Ovary (tissue), 9 donors: Measurements from ENCODE around the gene UBR4. TPM values are rescaled to one million over a fixed set of nuclear protein-coding genes. Genes with fewer than 3 reads are reported as not detected.

Experiments
- DNase-seq, 5 donors: peaks; one replicate each; pipeline ENCODE4 v3.0.0-alpha.2; 2019 to 2020
- H3K27ac ChIP-seq, 2 donors: fragments of 200-600 bp; one replicate each; pipeline versions ENCODE4 v1.5.1 to v1.8.0; 2019 to 2022
- H3K27me3 ChIP-seq: fragments of 200-600 bp; one replicate; pipeline ENCODE4 v1.8.0; 2022
- H3K36me3 ChIP-seq: fragments of 200-600 bp; sonication (generic); one replicate; pipeline ENCODE4 v1.5.1; 2019
- H3K4me1 ChIP-seq: one replicate; pipeline ENCODE4 v1.8.1; 2013; ENCODE audit warnings: mild to moderate bottlenecking, moderate library complexity; ENCODE audit not compliant: insufficient read depth
- H3K4me3 ChIP-seq: fragments of 200-600 bp; sonication (generic); one replicate; pipeline ENCODE4 v1.5.1; 2017
- H3K9me3 ChIP-seq, 2 donors: fragments of 200-600 bp in 1 of 2; sonication (generic) in 1 of 2; one replicate each; pipeline versions ENCODE4 v1.5.1 to v1.8.1; 2013 to 2019; ENCODE audit warnings: mild to moderate bottlenecking in 1 of 2, moderate library complexity in 1 of 2
- CTCF ChIP-seq, 3 donors: fragments of 450-650 bp in 2 of 3; fragments of 200-600 bp in 1 of 3; IDR thresholded peaks; one replicate each; pipeline versions ENCODE4 v1.5.1 to v1.8.0; 2016 to 2022; ENCODE audit warnings: antibody characterized with exemption in 3 of 3, mild to moderate bottlenecking in 1 of 3
- EP300 ChIP-seq: sonication (generic); formaldehyde crosslinking; IDR thresholded peaks from one replicate; pipeline ENCODE4 v1.6.1; 2017; ENCODE audit warnings: antibody characterized with exemption
- POLR2A ChIP-seq: fragments of 450-650 bp; IDR thresholded peaks from one replicate; pipeline ENCODE4 v1.6.1; 2017; ENCODE audit warnings: antibody characterized with exemption, mild to moderate bottlenecking, moderate library complexity
- WGBS, 3 donors: extraction: QIAGEN DNeasy Blood & Tissue Kit in 1 of 3; methylation state at CpG; one replicate each; pipeline versions ENCODE4 v1.1.5 to v1.1.7; 2013 to 2017; 5-methylcytosine and 5-hydroxymethylcytosine counted together
- intact Hi-C, 4 donors: fragments of 100-400 bp; cut with DNase I; formaldehyde crosslinking; loops; one replicate each; pipeline versions ENCODE4 v1.11.0 to v1.15.1; 2022 to 2023
- polyA plus RNA-seq, 2 donors: library from polyadenylated mRNA; stranded (reverse); fragments of 200-250 nt in 1 of 2; fragments of 350-450 nt in 1 of 2; fragmentation: Illumina TruSeq in 1 of 2; extraction: RNeasy Lipid Tissue Mini Kit (QIAGEN cat#74804) in 1 of 2; gene quantifications; one replicate each; pipeline ENCODE4 v1.2.3, GENCODE V29; 2013 to 2014
- total RNA-seq, 7 donors: library from RNA; depleted of rRNA in 2 of 7; stranded (reverse); fragments of >200 nt in 2 of 7; fragmentation: NEBNext Ultra II Directional in 3 of 7; extraction: Animal tissue kit (Norgen Biotek cat#: 25700) in 3 of 7; gene quantifications; one replicate each; pipeline versions ENCODE4 v1.1.0 to v1.2.4, GENCODE V29; 2016 to 2023
- donor health status: DM: no; HTN: no; CAD: no; lungs with moderate emphysema.
- donor health status: DM: no; HTN: no; CAD: no.
- donor health status: Bipolar disorder and iron deficiency.
- donor health status: DM: yes; HTN: yes; CAD: no.
- donor health status: DM: no; HTN: no; CAD: no.
- donor health status: DM: yes; HTN: yes; CAD: no.

The UBR4 gene
- total and polyA plus RNA-seq, 9 donors = 78.7 to 139 (median 118) TPM

- TF ChIP-seq EP300 = no peak
- no peak for TF ChIP-seq CTCF (IDR thresholded peaks at IDR 0.05)
- TF ChIP-seq POLR2A = no peak
- intact Hi-C loops = no loop called here
- H3K36me3 ChIP-seq = no peaks in the 10 kb centered on the region
- no peaks in the 10 kb centered on the region for H3K27me3 ChIP-seq
- H3K9me3 ChIP-seq = no peaks in the 10 kb centered on the region
- no peak overlapping the region for H3K27ac ChIP-seq
- H3K4me1 ChIP-seq = no peaks in the 10 kb centered on the region
- no peak overlapping the region for H3K4me3 ChIP-seq
- no peak for DNase-seq
- WGBS, 3 donors = 82 to 89% (median 87%) methylated on average over 1 of the region's 1 CpG
Observed at GRCh38 chr1:19123837-19124236, 86.2 kb downstream of the UBR4 start.

- Histone ChIP-seq H3K36me3 (no peaks in the 10 kb centered on the region), H3K4me3 (no peak overlapping the region), H3K9me3 (no peaks in the 10 kb centered on the region), H3K27ac (no peak overlapping the region), H3K4me1 (no peaks in the 10 kb centered on the region), H3K27me3 (no peaks in the 10 kb centered on the region)
- DNase-seq = no peak
- TF ChIP-seq POLR2A = no peak
- intact Hi-C loops = no loop called here
- WGBS, 3 donors = 82 to 87% (median 84%) methylated on average over 10 of the region's 10 CpGs
Observed at GRCh38 chr1:19122668-19123067, 87.4 kb downstream of the UBR4 start.

GRCh38 chr1:19121192-19121591, 88.9 kb downstream of the UBR4 start:
- 73 to 76% (median 73%) methylated on average over 7 of the region's 7 CpGs for WGBS, 3 donors
- no peak for TF ChIP-seq CTCF (IDR thresholded peaks at IDR 0.05)
- TF ChIP-seq EP300 = no peak
- TF ChIP-seq POLR2A = no peak
- H3K4me3 ChIP-seq = no peak overlapping the region
- no peak overlapping the region for H3K27ac ChIP-seq
- H3K4me1 ChIP-seq = no peaks in the 10 kb centered on the region
- no peaks in the 10 kb centered on the region for H3K27me3 ChIP-seq
- intact Hi-C loops = no loop called here
- DNase-seq = no peak
- no peaks in the 10 kb centered on the region for H3K36me3 ChIP-seq
- no peaks in the 10 kb centered on the region for H3K9me3 ChIP-seq

- H3K27me3 ChIP-seq = no peaks in the 10 kb centered on the region
- no peaks in the 10 kb centered on the region for H3K4me1 ChIP-seq
- intact Hi-C loops = no loop called here
- WGBS, 3 donors = 72 to 90% (median 73%) methylated on average over 7 of the region's 7 CpGs
- no peak for DNase-seq
- no peak overlapping the region for H3K4me3 ChIP-seq
- H3K9me3 ChIP-seq = no peaks in the 10 kb centered on the region
- H3K36me3 ChIP-seq = no peaks in the 10 kb centered on the region
- no peak overlapping the region for H3K27ac ChIP-seq
- TF ChIP-seq CTCF (IDR thresholded peaks at IDR 0.05) = no peak
- TF ChIP-seq POLR2A = no peak
- TF ChIP-seq EP300 = no peak
Observed at GRCh38 chr1:19120070-19120469, 90.0 kb downstream of the UBR4 start.

GRCh38 chr1:19115082-19115808, 94.8 kb downstream of the UBR4 start:
- 64 to 68% (median 67%) methylated on average over 6 of the region's 6 CpGs for WGBS, 3 donors
- H3K4me3 ChIP-seq = no peak overlapping the region
- DNase-seq = no peak
- no peaks in the 10 kb centered on the region for H3K27me3 ChIP-seq
- intact Hi-C loops = loop anchor here in 1 of 4 donors (10.0 kb wide), 1 partner anchor 210 kb away; the partner anchor contains the start of gene ALDH4A1
- H3K9me3 ChIP-seq = no peaks in the 10 kb centered on the region
- no peaks in the 10 kb centered on the region for H3K36me3 ChIP-seq
- no peaks in the 10 kb centered on the region for H3K4me1 ChIP-seq
- H3K27ac ChIP-seq = no peak overlapping the region
- no peak for TF ChIP-seq EP300
- TF ChIP-seq CTCF (IDR thresholded peaks at IDR 0.05) = no peak
- no peak for TF ChIP-seq POLR2A
